Psoas muscle (tissue), 8 donors: ENCODE measurements around the gene EXOC3. TPM values are rescaled to one million over a fixed set of nuclear protein-coding genes. Genes with fewer than 3 reads are reported as not detected.

ENCODE experiments used
- ATAC-seq, 4 donors: fragments of 200-7000 bp; cut with Tn5 transposase; one replicate each; pipeline ENCODE4 v1.9.1; 2020; ENCODE audit warnings: moderate library complexity in 3 of 4, mild to moderate bottlenecking in 2 of 4
- DNase-seq, 2 donors: peaks; one replicate each; pipeline ENCODE4 v3.0.0-alpha.2; 2020
- H3K27ac ChIP-seq: fragments of 200-600 bp; one replicate; pipeline ENCODE4 v1.8.0; 2022
- H3K27me3 ChIP-seq, 3 donors: fragments of 200-600 bp in 1 of 3; one replicate each; pipeline versions ENCODE4 v1.6.1 to v1.8.0; 2013 to 2022; ENCODE audit warnings: low read length in 2 of 3, mild to moderate bottlenecking in 2 of 3, moderate library complexity in 1 of 3; ENCODE audit not compliant: insufficient read depth in 3 of 3
- H3K36me3 ChIP-seq, 2 donors: fragments of 200-600 bp in 1 of 2; one replicate each; pipeline versions ENCODE4 v1.6.1 to v1.8.0; 2013 to 2022; ENCODE audit warnings: low read depth in 1 of 2, mild to moderate bottlenecking in 1 of 2, moderate library complexity in 1 of 2; ENCODE audit not compliant: insufficient read depth in 1 of 2
- H3K4me1 ChIP-seq: fragments of 200-600 bp; one replicate; pipeline ENCODE4 v1.8.0; 2022
- H3K4me3 ChIP-seq: fragments of 200-600 bp; one replicate; pipeline ENCODE4 v1.8.0; 2022; ENCODE audit warnings: mild to moderate bottlenecking
- H3K9me3 ChIP-seq: fragments of 200-600 bp; one replicate; pipeline ENCODE4 v1.8.0; 2022
- CTCF ChIP-seq: fragments of 200-600 bp; IDR thresholded peaks from one replicate; pipeline ENCODE4 v1.8.0; 2022; ENCODE audit warnings: antibody characterized with exemption
- WGBS, 3 donors: extraction: QIAGEN DNeasy Blood & Tissue Kit; methylation state at CpG; one replicate each; pipeline versions ENCODE4 v1.1.6 to v1.1.7; 2013; 5-methylcytosine and 5-hydroxymethylcytosine counted together
- intact Hi-C, 2 donors: fragments of 100-400 bp; cut with DNase I; formaldehyde crosslinking; loops; one replicate each; pipeline versions ENCODE4 v1.11.0 to v1.14.2; 2022
- polyA plus RNA-seq, 3 donors: library from polyadenylated mRNA; stranded (reverse); fragments of 200-250 nt; gene quantifications; one replicate each; pipeline ENCODE4 v1.2.3, GENCODE V29; 2013
- total RNA-seq, 4 donors: library from RNA; stranded (reverse); fragmentation: NEBNext Ultra II Directional in 2 of 4; extraction: Animal tissue kit (Norgen Biotek cat#: 25700) in 2 of 4; gene quantifications; one replicate each; pipeline versions ENCODE4 v1.2.1 to v1.2.4, GENCODE V29; 2021 to 2023
- donor health status: healthy with polysubstance abuse.
- donor health status: DM: no; HTN: no; CAD: no; lungs with moderate emphysema.
- donor health status: Bipolar disorder and iron deficiency.
- donor health status: healthy.
- donor health status: DM: yes; HTN: yes; CAD: no.
- donor health status: DM: no; HTN: no; CAD: no.
- donor health status: DM: no; HTN: no; CAD: no.
- donor health status: DM: yes; HTN: yes; CAD: no.

The EXOC3 gene
- total and polyA plus RNA-seq, 7 donors = 38.2 to 63.4 (median 56.5) TPM

- Histone ChIP-seq H3K4me1 (no peaks in the 10 kb centered on the region), H3K27ac (no peak overlapping the region), H3K9me3 (no peaks in the 10 kb centered on the region), H3K27me3 (peaks cover 0 to 9% (median 8%) of the 10 kb centered on the region in 3 donors), H3K4me3 (no peak overlapping the region), H3K36me3 (no peaks in the 10 kb centered on the region)
- intact Hi-C loops = no loop called here
- no peak for TF ChIP-seq CTCF
- ATAC-seq (no peak), DNase-seq (peak in 1 of 2 donors; percentile 41)
- 82 to 89% (median 84%) methylated on average over 26 of the region's 26 CpGs for WGBS, 3 donors
Observed at GRCh38 chr5:434443-435146, 8.4 kb upstream of the EXOC3 start.

DNA sequence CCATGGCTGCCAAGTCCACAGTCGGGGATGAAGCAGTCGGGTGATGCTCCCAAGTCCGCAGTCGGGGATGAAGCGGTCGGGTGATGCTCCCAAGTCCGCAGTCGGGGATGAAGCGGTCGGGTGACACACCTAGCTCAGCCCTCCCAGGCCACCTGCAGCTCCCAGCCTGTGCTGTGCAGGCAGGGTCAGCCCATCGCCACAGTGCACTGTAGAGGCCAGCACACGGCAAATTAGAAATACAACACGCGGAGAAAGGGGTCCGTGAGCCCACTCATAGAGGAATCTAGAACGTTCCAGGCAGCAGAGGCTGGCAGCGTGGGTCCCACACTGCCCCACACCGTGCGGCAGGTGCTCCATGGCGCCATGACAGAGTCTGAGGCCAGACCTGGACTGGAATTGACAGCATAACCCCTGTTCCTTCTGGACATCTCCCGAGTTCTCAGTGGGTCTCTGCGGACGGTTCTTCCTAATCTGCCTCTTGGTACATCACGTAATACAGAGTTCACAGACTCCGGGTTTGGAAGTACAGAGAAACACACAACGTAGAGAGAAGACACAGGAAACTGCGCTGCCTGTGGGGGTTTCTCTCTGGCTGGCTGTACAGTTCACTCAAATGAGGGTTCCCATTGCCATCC lies 7.7 kb upstream of the EXOC3 start:
- 80 to 83% (median 83%) methylated on average over 27 of the region's 27 CpGs for WGBS, 3 donors
- Histone ChIP-seq H3K4me3 (no peak overlapping the region), H3K27me3 (peaks cover 0 to 6% (median 4%) of the 10 kb centered on the region in 3 donors), H3K27ac (no peak overlapping the region), H3K36me3 (no peaks in the 10 kb centered on the region), H3K4me1 (no peaks in the 10 kb centered on the region), H3K9me3 (no peaks in the 10 kb centered on the region)
- no peak for TF ChIP-seq CTCF
- ATAC-seq (no peak), DNase-seq (peak in 1 of 2 donors; percentile 28)
- intact Hi-C loops = no loop called here

DNA sequence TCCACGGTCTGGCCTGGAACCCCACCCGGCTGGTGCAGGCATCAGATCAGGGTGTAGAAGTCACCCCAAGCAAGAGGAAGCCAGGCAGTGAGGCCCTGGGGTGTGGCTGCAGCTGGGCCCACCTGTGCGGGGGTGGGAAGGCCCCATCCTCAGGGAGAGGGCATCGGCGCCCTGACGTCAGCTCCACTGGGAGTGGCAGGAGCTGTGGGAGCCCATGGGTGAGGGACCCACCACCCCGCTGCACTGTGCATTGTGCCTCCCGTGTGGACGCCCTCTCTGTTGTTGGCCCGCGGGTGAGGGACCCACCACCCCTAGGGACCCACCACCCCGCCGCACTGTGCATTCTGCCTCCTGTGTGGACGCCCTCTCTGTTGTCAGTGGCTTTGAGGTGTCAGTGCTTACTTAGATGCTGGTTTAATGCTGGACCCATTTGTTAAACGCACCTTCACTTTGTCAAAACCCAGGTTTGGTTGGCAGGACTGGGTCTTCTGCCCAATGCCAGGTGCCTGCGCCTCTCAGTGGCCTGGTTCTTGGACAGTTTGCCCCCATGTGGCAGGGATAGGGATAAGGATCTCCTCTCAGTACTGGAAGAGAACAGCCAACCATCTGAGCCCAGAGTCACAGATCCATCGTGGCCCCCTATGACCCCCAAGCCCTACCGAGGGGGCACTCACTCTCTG lies 6.9 kb upstream of the EXOC3 start:
- TF ChIP-seq CTCF = peak; percentile 3
- DNase-seq (peak in 1 of 2 donors; percentile 45), ATAC-seq (peak in 2 of 4 donors; percentile 40 to 50)
- Histone ChIP-seq H3K27me3 (peaks cover 0 to 5% (median 0%) of the 10 kb centered on the region in 3 donors), H3K4me1 (no peaks in the 10 kb centered on the region), H3K36me3 (no peaks in the 10 kb centered on the region), H3K4me3 (no peak overlapping the region), H3K27ac (no peak overlapping the region), H3K9me3 (no peaks in the 10 kb centered on the region)
- intact Hi-C loops = no loop called here
- WGBS, 3 donors = 71 to 76% (median 71%) methylated on average over 18 of the region's 18 CpGs

DNA sequence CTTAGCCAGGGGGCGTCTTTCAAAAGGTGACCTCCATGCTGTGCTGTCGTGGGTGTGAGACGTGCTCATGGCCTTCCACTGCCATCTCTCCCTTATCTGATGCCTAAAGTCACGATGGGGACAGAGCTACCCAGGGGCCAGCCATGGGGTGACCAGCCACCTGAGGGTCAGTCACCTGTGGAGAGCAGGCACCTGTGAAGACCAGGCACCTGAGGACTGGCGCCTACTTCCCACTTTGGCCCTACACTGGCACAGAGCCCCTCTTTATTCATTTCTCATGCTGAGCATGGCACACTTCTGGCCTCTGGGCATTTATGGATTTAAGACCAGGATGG lies 6.4 kb upstream of the EXOC3 start:
- H3K27me3 ChIP-seq = peaks cover 0 to 5% (median 0%) of the 10 kb centered on the region in 3 donors
- H3K36me3 ChIP-seq = no peaks in the 10 kb centered on the region
- ATAC-seq (no peak), DNase-seq (peak in 1 of 2 donors; percentile 6)
- no peak overlapping the region for H3K4me3 ChIP-seq
- no peak for TF ChIP-seq CTCF
- intact Hi-C loops = no loop called here
- H3K27ac ChIP-seq = no peak overlapping the region
- peaks cover under 1% of the 10 kb centered on the region for H3K4me1 ChIP-seq
- 60 to 71% (median 69%) methylated on average over 5 of the region's 5 CpGs for WGBS, 3 donors
- no peaks in the 10 kb centered on the region for H3K9me3 ChIP-seq
